A673 (cell line): ENCODE measurements around the gene CCDC116. TPM values are rescaled to one million over a fixed set of nuclear protein-coding genes. Genes with fewer than 3 reads are reported as not detected.
"Not testable (repeated sequence)": the region's sequence is repeated elsewhere in the genome, so short reads cannot be mapped to it uniquely, and the experiment has no call there.

Experiments used
- BruUV-seq: library from RNA; stranded (reverse); fragments of 400-500 nt; replicated peaks from 2 replicates; lab custom pipeline; 2021; lab: Mats Ljungman, UMichigan
- CTCF ChIA-PET: fragments of 300-600 bp; sonication (Branson Sonifier 250); formaldehyde crosslinking; loops from one replicate; lab custom pipeline; 2022; ENCODE audit warnings: antibody characterized with exemption; lab: Charles Lee
- POLR2A ChIA-PET: fragments of 300-600 bp; sonication (Branson Sonifier 250); formaldehyde crosslinking; loops from one replicate; lab custom pipeline; 2022; ENCODE audit warnings: antibody characterized with exemption; ENCODE audit not compliant: low non-redundant PET; lab: Charles Lee
- DNase-seq: peaks from one replicate; pipeline ENCODE4 v3.0.0-alpha.2; 2015; ENCODE audit warnings: low spot score
- H3K27ac ChIP-seq: fragments of 200-600 bp; sonication (generic); 2 replicates; pipeline ENCODE4 v1.5.1; 2016; ENCODE audit warnings: mixed run types, low read depth, mild to moderate bottlenecking, mixed read lengths, antibody characterized with exemption, low read length; ENCODE audit not compliant: poor library complexity, severe bottlenecking
- H3K27me3 ChIP-seq: fragments of 200-600 bp; sonication (generic); replicated peaks from 2 replicates; pipeline ENCODE4 v1.6.1; 2017; ENCODE audit warnings: mixed run types, low read depth, mild to moderate bottlenecking, mixed read lengths, antibody characterized with exemption, low read length; ENCODE audit not compliant: insufficient read depth, poor library complexity
- H3K36me3 ChIP-seq: fragments of 200-600 bp; sonication (generic); 2 replicates; pipeline ENCODE4 v1.6.1; 2016; ENCODE audit warnings: mixed run types, mild to moderate bottlenecking, mixed read lengths, antibody characterized with exemption, low read length; ENCODE audit not compliant: insufficient read depth, poor library complexity, severe bottlenecking
- H3K4me1 ChIP-seq: fragments of 200-600 bp; sonication (generic); 2 replicates; pipeline ENCODE4 v1.6.1; 2017; ENCODE audit warnings: mixed run types, mild to moderate bottlenecking, mixed read lengths, antibody characterized with exemption, low read length; ENCODE audit not compliant: insufficient read depth, poor library complexity, severe bottlenecking
- H3K4me3 ChIP-seq: fragments of 200-600 bp; sonication (generic); 2 replicates; pipeline ENCODE4 v1.5.1; 2016; ENCODE audit warnings: low read depth, mixed run types, mild to moderate bottlenecking, mixed read lengths, low read length; ENCODE audit not compliant: poor library complexity, severe bottlenecking
- H3K9me3 ChIP-seq: fragments of 200-600 bp; sonication (generic); 2 replicates; pipeline ENCODE4 v1.6.1; 2016; ENCODE audit warnings: mixed run types, low read depth, mild to moderate bottlenecking, mixed read lengths, antibody characterized with exemption, low read length; ENCODE audit not compliant: poor library complexity, severe bottlenecking
- EZH2 ChIP-seq: fragments of 200-600 bp; sonication (generic); IDR thresholded peaks from 2 replicates; pipeline ENCODE4 v1.6.1; 2017; ENCODE audit warnings: borderline replicate concordance, low read depth, mild to moderate bottlenecking, mixed read lengths, antibody characterized with exemption, low read length; ENCODE audit not compliant: poor library complexity, severe bottlenecking
- intact Hi-C: fragments of 100-400 bp; cut with micrococcal nuclease; formaldehyde crosslinking; loops from one replicate; pipeline ENCODE4 v1.10.0; 2022; ENCODE audit not compliant: unreplicated experiment
- total RNA-seq: library from RNA; stranded (reverse); gene quantifications from 2 replicates; pipeline ENCODE4 v1.2.3, GENCODE V29; 2021
- TF ChIP-seq, protein P1 (sequence below): fragments of 300-800, 200-600 bp; sonication (generic); conservative IDR thresholded peaks from 2 replicates; pipeline ENCODE4 v1.5.1; 2017; ENCODE audit warnings: low read depth, mild to moderate bottlenecking, antibody characterized with exemption, low read length, moderate library complexity, mixed read lengths

The CCDC116 gene
- total RNA-seq, 1 experiment from 2014 or later, result 1.3 TPM

DNA sequence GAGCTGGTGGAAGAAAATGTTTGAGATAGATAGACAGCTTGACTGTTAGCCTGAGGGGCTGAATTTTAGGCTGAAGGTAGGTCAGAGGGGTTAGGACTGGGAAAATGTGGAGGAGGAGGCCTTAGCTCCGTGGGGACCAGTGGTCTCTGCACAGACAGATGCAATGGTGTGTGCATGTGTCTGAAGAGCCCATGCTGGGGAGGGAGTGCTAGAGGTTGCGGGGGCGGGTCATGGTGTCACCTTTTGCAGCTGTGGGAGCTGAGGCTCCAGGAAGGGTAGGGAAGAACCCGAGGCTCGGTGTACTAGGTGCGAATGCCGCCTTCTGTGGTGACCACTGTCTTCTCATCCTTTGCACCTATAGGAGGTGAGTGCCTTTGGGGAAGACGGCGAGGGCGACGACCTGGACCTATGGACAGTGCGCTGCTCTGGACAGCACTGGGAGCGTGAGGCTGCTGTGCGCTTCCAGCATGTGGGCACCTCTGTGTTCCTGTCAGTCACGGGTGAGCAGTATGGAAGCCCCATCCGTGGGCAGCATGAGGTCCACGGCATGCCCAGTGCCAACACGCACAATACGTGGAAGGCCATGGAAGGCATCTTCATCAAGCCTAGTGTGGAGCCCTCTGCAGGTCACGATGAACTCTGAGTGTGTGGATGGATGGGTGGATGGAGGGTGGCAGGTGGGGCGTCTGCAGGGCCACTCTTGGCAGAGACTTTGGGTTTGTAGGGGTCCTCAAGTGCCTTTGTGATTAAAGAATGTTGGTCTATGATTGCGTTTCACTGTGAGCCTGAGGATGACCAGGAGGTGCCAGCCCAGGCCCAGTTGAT lies 11.2 kb downstream of the CCDC116 start:
- BruUV-seq, result no TSS peak
- peaks cover 13% of the 10 kb centered on the region for H3K4me1 ChIP-seq
- POLR2A ChIA-PET, result no interaction called here
- H3K4me3 ChIP-seq, result no peak overlapping the region
- DNase-seq, result no peak
- no peaks in the 10 kb centered on the region for H3K9me3 ChIP-seq
- H3K36me3 ChIP-seq, result no peaks in the 10 kb centered on the region
- CTCF ChIA-PET, result interaction anchor here (2.7 kb wide), 1 partner anchor 15 kb away, joined by 9 read pairs; no protein-coding TSS in a partner anchor
- intact Hi-C loops, result no loop called here
- TF ChIP-seq EZH2, result no peak
- TF ChIP-seq, protein P1, sequence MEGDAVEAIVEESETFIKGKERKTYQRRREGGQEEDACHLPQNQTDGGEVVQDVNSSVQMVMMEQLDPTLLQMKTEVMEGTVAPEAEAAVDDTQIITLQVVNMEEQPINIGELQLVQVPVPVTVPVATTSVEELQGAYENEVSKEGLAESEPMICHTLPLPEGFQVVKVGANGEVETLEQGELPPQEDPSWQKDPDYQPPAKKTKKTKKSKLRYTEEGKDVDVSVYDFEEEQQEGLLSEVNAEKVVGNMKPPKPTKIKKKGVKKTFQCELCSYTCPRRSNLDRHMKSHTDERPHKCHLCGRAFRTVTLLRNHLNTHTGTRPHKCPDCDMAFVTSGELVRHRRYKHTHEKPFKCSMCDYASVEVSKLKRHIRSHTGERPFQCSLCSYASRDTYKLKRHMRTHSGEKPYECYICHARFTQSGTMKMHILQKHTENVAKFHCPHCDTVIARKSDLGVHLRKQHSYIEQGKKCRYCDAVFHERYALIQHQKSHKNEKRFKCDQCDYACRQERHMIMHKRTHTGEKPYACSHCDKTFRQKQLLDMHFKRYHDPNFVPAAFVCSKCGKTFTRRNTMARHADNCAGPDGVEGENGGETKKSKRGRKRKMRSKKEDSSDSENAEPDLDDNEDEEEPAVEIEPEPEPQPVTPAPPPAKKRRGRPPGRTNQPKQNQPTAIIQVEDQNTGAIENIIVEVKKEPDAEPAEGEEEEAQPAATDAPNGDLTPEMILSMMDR, result no peak; the same call in 1 of the 2 replicates
- H3K27ac ChIP-seq, result no peak overlapping the region
- H3K27me3 ChIP-seq, result no peaks in the 10 kb centered on the region

DNA sequence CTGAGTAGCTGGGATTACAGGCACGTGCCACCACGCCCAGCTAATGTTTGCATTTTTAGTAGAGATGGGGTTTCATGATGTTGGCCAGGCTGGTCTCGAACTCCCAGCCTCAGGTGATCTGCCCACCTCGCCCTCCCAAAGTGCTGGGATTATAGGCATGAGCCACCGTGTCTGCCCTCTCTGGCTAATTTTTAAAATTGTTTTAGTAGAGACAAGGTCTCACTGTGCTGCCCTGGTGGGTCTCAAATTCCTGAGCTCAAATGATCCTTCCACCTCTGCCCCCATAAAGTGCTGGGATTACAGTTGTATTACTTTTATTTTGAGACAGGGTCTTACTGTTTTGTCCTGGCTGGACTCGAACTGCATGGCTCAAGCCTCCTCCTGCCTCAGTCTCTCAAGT lies 13.0 kb downstream of the CCDC116 start:
- CTCF ChIA-PET, intact Hi-C loops, POLR2A ChIA-PET, H3K4me3 ChIP-seq, DNase-seq, H3K9me3 ChIP-seq, H3K36me3 ChIP-seq, BruUV-seq, H3K27me3 ChIP-seq, H3K27ac ChIP-seq: not testable (repeated sequence)
- H3K4me1 ChIP-seq, result peaks cover 13% of the 10 kb centered on the region

DNA sequence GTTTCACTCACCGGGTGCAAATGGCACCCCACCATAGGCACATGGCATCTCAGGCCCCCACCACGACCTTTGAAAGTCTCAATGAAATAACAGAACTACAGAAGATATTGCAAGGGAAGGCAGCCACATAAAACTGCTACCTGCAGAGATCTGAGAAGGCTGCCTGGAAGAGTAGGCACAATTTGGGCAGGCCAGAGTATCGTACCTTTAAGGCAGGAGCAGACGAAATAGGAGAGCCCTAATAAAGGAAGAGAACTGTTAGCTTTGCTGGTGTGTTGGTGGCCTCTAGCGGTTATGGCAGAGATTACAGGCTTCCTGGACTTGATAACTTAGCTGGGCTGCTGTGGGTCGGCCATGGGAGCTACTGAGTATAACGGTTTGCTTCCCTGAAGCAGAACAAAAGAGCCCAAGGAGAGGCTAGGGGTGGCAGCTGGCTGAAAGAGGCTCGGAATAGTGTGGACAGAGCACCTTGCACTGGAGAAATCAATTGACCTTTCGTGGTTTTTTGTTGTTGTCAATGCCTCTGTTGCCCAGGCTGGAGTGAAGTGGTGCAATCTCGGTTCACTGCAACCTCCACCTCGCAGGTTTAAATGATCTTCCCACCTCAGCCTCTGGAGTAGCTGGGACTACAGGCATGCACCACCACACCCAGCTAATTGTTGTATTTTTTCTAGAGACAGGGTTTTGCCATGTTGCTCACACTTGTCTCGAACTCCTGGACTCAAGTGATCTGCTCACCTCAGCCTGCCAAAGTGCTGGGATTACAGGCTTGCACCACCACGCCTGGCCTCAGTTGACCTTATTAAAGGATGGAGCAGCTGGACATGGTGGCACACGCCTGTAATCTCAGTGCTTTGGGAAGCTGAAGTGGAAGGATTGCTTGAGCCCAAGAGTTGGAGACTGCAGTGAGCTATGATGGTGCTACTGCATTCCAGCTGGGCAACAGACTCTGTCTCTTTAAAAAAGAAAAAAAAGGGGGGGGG lies 14.3 kb downstream of the CCDC116 start:
- no peak overlapping the region for H3K27ac ChIP-seq
- POLR2A ChIA-PET, result no interaction called here
- TF ChIP-seq, protein P1, result peak; percentile 88
- no peak for TF ChIP-seq EZH2
- no peaks in the 10 kb centered on the region for H3K9me3 ChIP-seq
- CTCF ChIA-PET, result interaction anchor here (0.6 to 1.1 kb wide), 7 partner anchors 10 to 843 kb away, joined by 3 to 4 read pairs (median 3); partner anchors contain the start of gene CCDC116
- H3K36me3 ChIP-seq, result no peaks in the 10 kb centered on the region
- H3K4me1 ChIP-seq, result peaks cover 11% of the 10 kb centered on the region
- no TSS peak for BruUV-seq
- no peaks in the 10 kb centered on the region for H3K27me3 ChIP-seq
- H3K4me3 ChIP-seq, result no peak overlapping the region
- peak; percentile 91 for DNase-seq
- intact Hi-C loops, result no loop called here
